ENCODE results near the gene IGFALS.

The IGFALS gene

GRCh38 chr16:1825381-1825863, 31.9 kb upstream of the IGFALS start:
- Histone ChIP-seq H2AFZ (ENCODE audit: low read depth, low read length) (peak overlapping the region; percentile 99; the same call in 1 of the 2 replicates), H3K4me3 (ENCODE audit: low read depth in 1 of 2, low read length in 2 of 2) (peak overlapping the region; percentile 19 to 95; a peak in 3 of 4 replicates), H3K27ac (ENCODE audit: low read length) (peak overlapping the region; percentile 28; the same call in 1 of the 2 replicates), H4K20me1 (ENCODE audit: insufficient read depth, low read length) (peaks cover 22% of the 10 kb centered on the region), H3K36me3 (ENCODE audit: insufficient read depth, low read length) (peaks cover 33% of the 10 kb centered on the region), H3K79me2 (ENCODE audit: insufficient read depth, low read length) (peaks cover 56% of the 10 kb centered on the region), H3K4me2 (ENCODE audit: insufficient read depth, low read length) (peak overlapping the region; percentile 90), H3K4me1 (ENCODE audit: insufficient read depth, low read length) (peaks cover 52% of the 10 kb centered on the region), H3K9me3 (ENCODE audit: insufficient read depth, low read length, severe bottlenecking) (no peaks in the 10 kb centered on the region), H3K9ac (ENCODE audit: low read depth, low read length) (peak overlapping the region; percentile 73), H3K27me3 (ENCODE audit: insufficient read depth, low read length, poor library complexity) (no peaks in the 10 kb centered on the region)
- DNase-seq (no peak), ATAC-seq (ENCODE audit: insufficient read depth, low read depth) (no peak)
- TF ChIP-seq EZH2 (IDR thresholded peaks at IDR 0.05; ENCODE audit: borderline replicate concordance, low read depth, low read length, severe bottlenecking) (no peak), CTCF (IDR thresholded peaks at IDR 0.05; ENCODE audit: borderline replicate concordance, extremely low read depth, low read length, poor library complexity, severe bottlenecking) (no peak)

GRCh38 chr16:1823821-1824220, 30.3 kb upstream of the IGFALS start:
- DNase-seq (peak; percentile 22), ATAC-seq (ENCODE audit: insufficient read depth, low read depth) (no peak)
- peaks cover 40% of the 10 kb centered on the region for H3K4me1 ChIP-seq (ENCODE audit: insufficient read depth, low read length)
- no peak overlapping the region for H3K27ac ChIP-seq (ENCODE audit: low read length)
- no peak overlapping the region for H3K4me3 ChIP-seq (ENCODE audit: low read depth in 1 of 2, low read length in 2 of 2)
- peaks cover 38% of the 10 kb centered on the region for H3K36me3 ChIP-seq (ENCODE audit: insufficient read depth, low read length)
- peaks cover 50% of the 10 kb centered on the region for H3K79me2 ChIP-seq (ENCODE audit: insufficient read depth, low read length)
- H3K9me3 ChIP-seq (ENCODE audit: insufficient read depth, low read length, severe bottlenecking) = no peaks in the 10 kb centered on the region
- no peak overlapping the region for H2AFZ ChIP-seq (ENCODE audit: low read depth, low read length)
- H3K9ac ChIP-seq (ENCODE audit: low read depth, low read length) = no peak overlapping the region
- H3K4me2 ChIP-seq (ENCODE audit: insufficient read depth, low read length) = no peak overlapping the region
- peaks cover 22% of the 10 kb centered on the region for H4K20me1 ChIP-seq (ENCODE audit: insufficient read depth, low read length)
- H3K27me3 ChIP-seq (ENCODE audit: insufficient read depth, low read length, poor library complexity) = no peaks in the 10 kb centered on the region
- TF ChIP-seq EZH2 (IDR thresholded peaks at IDR 0.05; ENCODE audit: borderline replicate concordance, low read depth, low read length, severe bottlenecking) (no peak), CTCF (IDR thresholded peaks at IDR 0.05; ENCODE audit: borderline replicate concordance, extremely low read depth, low read length, poor library complexity, severe bottlenecking) (peak; percentile 32)

DNA sequence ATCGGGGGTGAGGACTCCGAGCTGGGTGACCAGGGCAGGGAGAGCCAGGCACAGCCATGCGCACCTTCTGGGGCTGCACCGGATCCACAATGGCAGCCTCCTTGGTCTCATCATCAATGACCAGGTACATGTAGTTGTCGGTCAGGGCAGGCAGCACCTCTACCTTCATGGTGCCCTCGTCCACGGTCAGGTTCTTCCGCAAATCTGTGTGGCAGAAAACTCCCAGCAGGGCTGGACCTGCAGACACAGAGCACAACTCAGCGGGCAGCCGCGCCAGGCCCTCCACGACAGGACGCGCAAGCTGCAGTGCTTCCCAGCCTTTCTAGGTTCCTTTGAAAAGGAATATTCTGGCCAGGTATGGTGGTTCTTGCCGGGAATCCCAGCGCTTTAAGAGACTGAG, 29.3 kb upstream of the IGFALS start:
- H3K79me2 ChIP-seq (ENCODE audit: insufficient read depth, low read length) = peaks cover 41% of the 10 kb centered on the region
- no peaks in the 10 kb centered on the region for H3K27me3 ChIP-seq (ENCODE audit: insufficient read depth, low read length, poor library complexity)
- H3K27ac ChIP-seq (ENCODE audit: low read length) = no peak overlapping the region
- no peak overlapping the region for H3K9ac ChIP-seq (ENCODE audit: low read depth, low read length)
- H3K36me3 ChIP-seq (ENCODE audit: insufficient read depth, low read length) = peaks cover 48% of the 10 kb centered on the region
- peaks cover 22% of the 10 kb centered on the region for H4K20me1 ChIP-seq (ENCODE audit: insufficient read depth, low read length)
- DNase-seq = no peak
- no peak overlapping the region for H3K4me2 ChIP-seq (ENCODE audit: insufficient read depth, low read length)
- TF ChIP-seq CTCF (IDR thresholded peaks at IDR 0.05; ENCODE audit: borderline replicate concordance, extremely low read depth, low read length, poor library complexity, severe bottlenecking) = no peak
- TF ChIP-seq EZH2 (IDR thresholded peaks at IDR 0.05; ENCODE audit: borderline replicate concordance, low read depth, low read length, severe bottlenecking) = no peak
- H2AFZ ChIP-seq (ENCODE audit: low read depth, low read length) = no peak overlapping the region
- H3K9me3 ChIP-seq (ENCODE audit: insufficient read depth, low read length, severe bottlenecking) = no peaks in the 10 kb centered on the region
- ATAC-seq (ENCODE audit: insufficient read depth, low read depth) = no peak
- no peak overlapping the region for H3K4me3 ChIP-seq (ENCODE audit: low read depth in 1 of 2, low read length in 2 of 2)
- H3K4me1 ChIP-seq (ENCODE audit: insufficient read depth, low read length) = peaks cover 30% of the 10 kb centered on the region
